CD4-positive, alpha-beta T cell treated with Interferon gamma for 1 hour (primary cell): ENCODE results near the gene GK.
A peak's percentile ranks its signal among the peaks of the same experiment; 100 is the strongest.
"Not testable (repeated sequence)": the region's sequence is repeated elsewhere in the genome, so short reads cannot be mapped to it uniquely, and the experiment has no call there.

Source experiments
- DNase-seq: peaks from one replicate; pipeline ENCODE4 v3.0.0-alpha.2; 2020

GK gene

GRCh38 chrX:30653415-30654131, at the start of gene GK:
Gene GK (plus strand): TSS chrX:30653423. CDS start chrX:30653538, 115 bp downstream.
- DNase-seq, result no peak

- no peak for DNase-seq
These were observed 46.1 kb upstream of the GK start for GRCh38 chrX:30607155-30607554.

- DNase-seq, result no peak
These were observed 43.2 kb upstream of the GK start for GRCh38 chrX:30610026-30610425.

GRCh38 chrX:30612250-30612655, 41.0 kb upstream of the GK start:
- no peak for DNase-seq

GRCh38 chrX:30613721-30614120, 39.5 kb upstream of the GK start:
- DNase-seq, result no peak

- no peak for DNase-seq
These were observed 38.0 kb upstream of the GK start for GRCh38 chrX:30615229-30615628.

- peak; percentile 22 for DNase-seq
These were observed 35.0 kb upstream of the GK start for GRCh38 chrX:30618160-30618765.

GRCh38 chrX:30620125-30620524, 33.1 kb upstream of the GK start:
- DNase-seq, result no peak

GRCh38 chrX:30620980-30621618, 32.1 kb upstream of the GK start:
- DNase-seq, result peak; percentile 46

- DNase-seq, result no peak
These were observed 30.9 kb upstream of the GK start for GRCh38 chrX:30622361-30622760.

GRCh38 chrX:30626402-30626801, 26.8 kb upstream of the GK start:
- no peak for DNase-seq

GRCh38 chrX:30627818-30628652, 25.2 kb upstream of the GK start:
- no peak for DNase-seq

- not testable (repeated sequence) for DNase-seq
These were observed 19.2 kb upstream of the GK start for GRCh38 chrX:30634070-30634469.

- no peak for DNase-seq
These were observed 17.6 kb upstream of the GK start for GRCh38 chrX:30635630-30636029.

GRCh38 chrX:30637874-30638815, 15.1 kb upstream of the GK start:
- DNase-seq, result peak; percentile 68

- DNase-seq, result not testable (repeated sequence)
These were observed 13.5 kb upstream of the GK start for GRCh38 chrX:30639702-30640101.

- DNase-seq, result no peak
These were observed 10.6 kb upstream of the GK start for GRCh38 chrX:30642642-30643041.

GRCh38 chrX:30643313-30643821, 9.9 kb upstream of the GK start:
- no peak for DNase-seq

GRCh38 chrX:30649859-30650258, 3.4 kb upstream of the GK start:
- no peak for DNase-seq

GRCh38 chrX:30652527-30653414, 452 bp upstream of the GK start:
- peak; percentile 93 for DNase-seq

- DNase-seq, result peak; percentile 6
These were observed 1.2 kb downstream of the GK start for GRCh38 chrX:30654386-30654785.
